ENCODE data around the gene SPRING1. TPM values are rescaled to one million over a fixed set of nuclear protein-coding genes. Genes with fewer than 3 reads are reported as not detected.
A peak's percentile ranks its signal among the peaks of the same experiment; 100 is the strongest.

Gene SPRING1
- total RNA-seq, 4 donors from 2014 or later, result 18.6 to 25.3 (median 20.3) TPM

DNA sequence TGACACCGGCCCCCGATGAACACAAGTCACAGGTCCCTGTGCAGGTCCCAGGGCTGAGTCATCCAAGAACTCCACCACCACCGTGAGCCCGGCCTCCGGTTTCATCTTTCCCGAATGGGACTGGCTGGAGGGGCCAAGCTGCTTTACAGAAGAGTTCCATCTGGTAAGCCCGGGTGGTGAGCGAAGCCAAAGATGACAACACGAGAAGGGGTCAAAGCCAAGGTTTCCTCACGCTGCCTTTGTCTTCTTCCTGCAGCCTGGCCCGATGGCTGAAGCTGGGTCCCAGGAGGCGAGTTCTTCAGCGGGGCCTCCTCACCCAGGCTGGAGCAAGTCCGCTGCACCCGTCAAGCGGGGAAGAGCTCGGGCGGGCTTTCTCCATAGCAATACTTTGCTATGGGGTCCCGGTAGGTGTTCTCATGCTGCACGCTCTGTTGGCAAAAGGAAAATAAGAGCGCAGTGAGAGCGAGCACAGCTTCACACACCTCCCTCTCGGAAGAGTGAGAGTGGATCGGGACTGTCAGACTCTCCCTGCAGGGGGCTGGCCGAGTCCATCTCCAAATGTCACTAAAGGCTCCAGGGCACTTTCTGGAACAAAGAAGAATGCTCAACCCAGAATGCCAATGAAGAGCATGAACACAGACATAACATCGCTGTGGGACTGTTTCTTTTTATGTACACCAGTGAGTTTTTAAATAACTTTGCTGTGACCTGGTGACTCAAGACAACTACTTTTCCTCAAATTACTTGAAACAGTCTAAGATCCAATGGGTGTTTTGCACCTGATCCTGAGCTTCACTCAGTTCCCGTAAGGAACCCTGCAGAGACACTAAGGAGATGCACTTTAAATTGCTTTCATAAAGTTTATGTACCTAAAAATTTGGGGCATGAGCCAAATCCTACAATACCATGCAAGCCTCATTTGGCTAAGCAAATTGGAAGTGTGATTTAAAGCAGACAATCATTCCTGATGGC, 20.1 kb downstream of the SPRING1 start:
- intact Hi-C loops (cut with DNase I; ENCODE audit: low total_unique reads), result no loop called here
- peak; percentile 52 to 93 for DNase-seq (ENCODE audit: low spot score in 2 of 2)
- WGBS, 2 donors, result 73 to 75% methylated on average over 27 of the region's 27 CpGs
- H3K4me3 ChIP-seq (ENCODE audit: low read depth, poor library complexity, severe bottlenecking), result no peak overlapping the region
- no peak for TF ChIP-seq POLR2A (IDR thresholded peaks at IDR 0.05)
- TF ChIP-seq, protein P1, sequence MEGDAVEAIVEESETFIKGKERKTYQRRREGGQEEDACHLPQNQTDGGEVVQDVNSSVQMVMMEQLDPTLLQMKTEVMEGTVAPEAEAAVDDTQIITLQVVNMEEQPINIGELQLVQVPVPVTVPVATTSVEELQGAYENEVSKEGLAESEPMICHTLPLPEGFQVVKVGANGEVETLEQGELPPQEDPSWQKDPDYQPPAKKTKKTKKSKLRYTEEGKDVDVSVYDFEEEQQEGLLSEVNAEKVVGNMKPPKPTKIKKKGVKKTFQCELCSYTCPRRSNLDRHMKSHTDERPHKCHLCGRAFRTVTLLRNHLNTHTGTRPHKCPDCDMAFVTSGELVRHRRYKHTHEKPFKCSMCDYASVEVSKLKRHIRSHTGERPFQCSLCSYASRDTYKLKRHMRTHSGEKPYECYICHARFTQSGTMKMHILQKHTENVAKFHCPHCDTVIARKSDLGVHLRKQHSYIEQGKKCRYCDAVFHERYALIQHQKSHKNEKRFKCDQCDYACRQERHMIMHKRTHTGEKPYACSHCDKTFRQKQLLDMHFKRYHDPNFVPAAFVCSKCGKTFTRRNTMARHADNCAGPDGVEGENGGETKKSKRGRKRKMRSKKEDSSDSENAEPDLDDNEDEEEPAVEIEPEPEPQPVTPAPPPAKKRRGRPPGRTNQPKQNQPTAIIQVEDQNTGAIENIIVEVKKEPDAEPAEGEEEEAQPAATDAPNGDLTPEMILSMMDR (IDR thresholded peaks at IDR 0.05), result no peak

DNA sequence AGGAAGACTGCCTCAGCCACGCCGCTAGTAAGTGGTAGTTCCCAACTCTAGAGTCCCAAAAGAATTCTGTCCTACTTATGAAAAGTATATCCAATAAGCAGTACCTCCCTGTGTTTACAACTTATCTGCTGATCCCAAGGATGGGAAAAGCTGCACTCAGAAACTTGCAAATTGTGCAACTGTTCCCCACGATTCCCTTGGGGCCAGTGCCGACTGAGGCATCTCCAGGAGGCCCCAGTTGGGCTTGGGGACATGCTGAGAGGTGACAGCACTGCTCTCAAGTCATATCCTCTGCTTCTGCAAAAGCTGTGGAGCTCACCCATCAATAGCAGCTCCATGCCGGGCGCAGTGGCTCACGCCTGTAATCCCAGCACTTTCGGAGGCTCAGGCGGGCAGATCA, 23.7 kb downstream of the SPRING1 start:
- TF ChIP-seq, protein P1 (IDR thresholded peaks at IDR 0.05), result no peak
- TF ChIP-seq POLR2A (IDR thresholded peaks at IDR 0.05), result no peak
- intact Hi-C loops (cut with DNase I; ENCODE audit: low total_unique reads), result no loop called here
- no peak overlapping the region for H3K4me3 ChIP-seq (ENCODE audit: low read depth, poor library complexity, severe bottlenecking)
- no peak for DNase-seq (ENCODE audit: low spot score in 2 of 2)
- 81 to 87% methylated on average over 4 to 9 of the region's 9 CpGs for WGBS, 2 donors

DNA sequence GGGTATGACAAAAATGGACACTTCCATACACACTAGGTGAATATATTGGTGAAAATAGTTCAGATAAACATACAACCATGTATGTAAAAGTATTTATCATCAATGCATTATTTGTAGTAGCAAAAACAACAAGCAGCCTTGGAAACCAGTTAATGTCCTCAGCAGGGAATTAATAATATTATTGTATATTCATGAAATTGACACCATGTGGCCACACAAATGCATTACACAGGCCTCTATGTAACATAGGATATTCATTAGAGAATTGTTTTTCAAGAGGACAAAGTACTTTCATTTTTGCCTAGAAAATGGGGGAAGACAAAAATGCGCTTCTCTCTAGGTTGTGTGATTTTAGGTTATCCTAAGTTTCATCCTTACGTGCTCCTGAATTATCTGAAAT, 24.3 kb downstream of the SPRING1 start:
- WGBS, 2 donors, result 97 to 100% methylated on average over 2 of the region's 2 CpGs
- intact Hi-C loops (cut with DNase I; ENCODE audit: low total_unique reads), result no loop called here

DNA sequence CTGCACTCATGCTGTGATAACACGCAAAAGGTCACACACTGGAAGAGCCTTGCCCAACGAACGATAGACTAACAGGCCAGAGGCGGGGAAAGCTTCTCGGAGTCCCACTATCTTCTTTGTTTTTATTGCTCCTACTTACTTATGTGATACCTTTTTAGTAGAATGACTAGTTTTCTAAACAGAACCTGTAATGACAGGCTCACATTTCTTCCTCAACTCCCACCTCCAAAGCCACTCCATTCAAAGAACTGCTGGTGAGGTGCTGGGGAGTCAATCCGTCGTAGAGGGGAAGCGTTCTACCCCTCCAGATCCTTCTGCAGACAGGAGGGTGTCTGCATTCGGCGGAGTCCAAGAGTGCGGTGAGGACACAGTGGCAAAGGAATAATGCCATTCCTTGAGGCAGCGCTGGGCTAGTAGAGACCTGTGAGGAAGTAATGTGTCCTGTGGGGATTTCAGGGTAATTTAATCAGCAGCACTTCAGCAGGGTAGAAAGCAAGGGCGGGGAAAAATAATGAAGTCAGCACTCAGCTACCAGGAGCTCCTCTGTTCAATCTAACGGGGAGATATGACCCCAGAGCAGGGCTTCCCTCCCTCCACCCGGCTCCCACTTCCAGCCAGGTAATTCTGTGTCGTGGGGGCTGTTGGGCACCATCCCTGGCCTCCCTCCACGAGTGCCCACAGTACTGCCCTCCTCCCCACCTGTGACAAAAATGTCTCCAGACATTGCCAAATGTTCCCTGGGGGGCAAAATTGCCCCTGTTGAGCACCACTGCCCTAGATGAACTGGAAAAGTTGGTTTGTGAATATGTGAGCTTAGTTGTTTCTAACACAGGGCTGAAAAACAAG, 25.2 kb downstream of the SPRING1 start:
- intact Hi-C loops (cut with DNase I; ENCODE audit: low total_unique reads), result no loop called here
- H3K4me3 ChIP-seq (ENCODE audit: low read depth, poor library complexity, severe bottlenecking), result no peak overlapping the region
- no peak for DNase-seq (ENCODE audit: low spot score in 2 of 2)
- TF ChIP-seq POLR2A (IDR thresholded peaks at IDR 0.05), result no peak
- TF ChIP-seq, protein P1 (IDR thresholded peaks at IDR 0.05), result no peak
- WGBS, 2 donors, result 53 to 64% methylated on average over 17 of the region's 17 CpGs

More for the DNA sequence above, 24.3 kb downstream of the SPRING1 start:
- no peak overlapping the region for H3K4me3 ChIP-seq (ENCODE audit: low read depth, poor library complexity, severe bottlenecking)
- no peak for DNase-seq (ENCODE audit: low spot score in 2 of 2)
- TF ChIP-seq, protein P1 (IDR thresholded peaks at IDR 0.05), result no peak
- TF ChIP-seq POLR2A (IDR thresholded peaks at IDR 0.05), result no peak

DNA sequence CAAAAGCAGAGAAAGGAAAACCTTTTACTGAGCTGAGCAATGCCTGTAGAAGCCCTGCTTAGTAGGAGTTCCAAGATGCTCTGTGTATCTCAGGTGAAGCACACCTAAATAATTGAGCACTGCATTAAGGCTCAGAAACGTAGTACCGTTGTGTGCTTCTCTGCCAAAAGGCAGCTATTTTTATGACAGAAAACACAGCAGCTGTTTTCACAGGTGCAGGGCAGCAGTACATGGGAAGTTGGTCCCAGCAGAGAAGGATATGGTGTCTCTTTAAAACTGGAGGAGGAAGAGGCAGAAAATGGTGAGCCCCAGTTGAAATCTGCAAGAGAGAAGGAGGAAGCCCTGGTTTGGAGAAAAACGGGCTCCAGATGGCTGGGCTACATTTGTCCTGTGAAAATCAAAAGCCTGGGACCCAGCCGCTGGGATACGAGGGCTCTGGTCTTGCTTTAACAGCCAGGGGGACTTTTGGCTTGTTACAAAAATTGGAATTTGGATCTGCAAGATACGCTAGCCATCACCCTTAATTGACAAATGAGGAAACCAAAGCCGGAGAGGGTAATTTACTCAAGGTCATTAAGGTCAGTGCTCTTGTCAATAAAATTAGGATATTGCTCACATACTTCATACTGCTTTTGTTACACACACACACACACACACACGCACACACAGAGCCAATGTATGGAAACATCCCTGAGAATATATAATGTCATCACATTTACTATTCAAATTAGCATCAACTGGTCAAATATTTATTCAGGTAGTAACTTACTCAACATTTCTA, 27.3 kb downstream of the SPRING1 start:
- intact Hi-C loops (cut with DNase I; ENCODE audit: low total_unique reads), result no loop called here
- WGBS, 2 donors, result 54 to 60% methylated on average over 8 of the region's 8 CpGs
- no peak for TF ChIP-seq POLR2A (IDR thresholded peaks at IDR 0.05)
- TF ChIP-seq, protein P1 (IDR thresholded peaks at IDR 0.05), result no peak
- no peak for DNase-seq (ENCODE audit: low spot score in 2 of 2)
- no peak overlapping the region for H3K4me3 ChIP-seq (ENCODE audit: low read depth, poor library complexity, severe bottlenecking)
